ENCODE measurements around the gene SLC25A47. TPM values are rescaled to one million over a fixed set of nuclear protein-coding genes. Genes with fewer than 3 reads are reported as not detected.

SLC25A47 gene
- total RNA-seq, 1 experiment from 2014 or later = 0.13 TPM

- no CpG with 5 or more reads among the region's 2 CpGs for WGBS (ENCODE audit: extremely low coverage, insufficient read length, low lambda C conversion rate)
- Histone ChIP-seq H3K4ac (ENCODE audit: low read depth, low read length) (no peak overlapping the region), H2AK5ac (ENCODE audit: insufficient read length, low read length) (no peak overlapping the region), H3K23me2 (ENCODE audit: insufficient read length, low read depth, low read length, poor library complexity, severe bottlenecking) (peaks cover 16% of the 10 kb centered on the region), H3K18ac (ENCODE audit: insufficient read length, low read depth, low read length) (no peak overlapping the region), H2BK5ac (ENCODE audit: insufficient read length, low read length) (no peak overlapping the region), H4K5ac (ENCODE audit: insufficient read length, low read depth, low read length) (no peak overlapping the region), H3K79me1 (ENCODE audit: insufficient read depth, low read depth, low read length, poor library complexity, severe bottlenecking) (no peaks in the 10 kb centered on the region), H2BK15ac (ENCODE audit: low read depth, low read length) (no peak overlapping the region), H3K56ac (ENCODE audit: insufficient read length, low read depth, low read length) (no peak overlapping the region), H3K9ac (ENCODE audit: extremely low read depth, insufficient read length, low read length) (no peak overlapping the region), H3K79me2 (ENCODE audit: insufficient read depth, low read length) (no peaks in the 10 kb centered on the region), H2BK12ac (ENCODE audit: insufficient read length, low read depth, low read length) (no peak overlapping the region), H2AFZ (ENCODE audit: low read length) (no peak overlapping the region), H3K14ac (ENCODE audit: insufficient read depth, low read length) (no peak overlapping the region), H3K27me3 (ENCODE audit: insufficient read depth, low read length) (no peaks in the 10 kb centered on the region), H4K8ac (replicated peaks; ENCODE audit: insufficient read length, low read depth, low read length) (no peak overlapping the region), H3K4me1 (ENCODE audit: insufficient read depth, low read length) (peaks cover 7% of the 10 kb centered on the region; the same call in 1 of the 2 replicates), H4K91ac (ENCODE audit: insufficient read length, low read depth, low read length) (no peak overlapping the region), H3K27ac (ENCODE audit: insufficient read length, low read depth, low read length) (no peak overlapping the region), H4K20me1 (ENCODE audit: control insufficient read depth, insufficient read depth, insufficient read length) (no peaks in the 10 kb centered on the region), H2BK20ac (ENCODE audit: low read depth, low read length, poor library complexity, severe bottlenecking) (no peak overlapping the region), H3K4me2 (ENCODE audit: insufficient read depth, insufficient read length, low read length) (peak overlapping the region; percentile 77), H2BK120ac (ENCODE audit: low read depth, low read length, poor library complexity, severe bottlenecking) (no peak overlapping the region), H3K9me3 (ENCODE audit: control insufficient read depth, low read depth, low read length) (no peaks in the 10 kb centered on the region), H3T11ph (ENCODE audit: low read length) (no peak overlapping the region), H3K23ac (ENCODE audit: insufficient read length, low read depth, low read length) (no peak overlapping the region)
- DNase-seq = no peak
- peaks cover 0 to 2% of the 10 kb centered on the region in 2 experiments; a peak in 2 of 5 replicates for H3K9me3 Mint-ChIP-seq
- H3K27ac Mint-ChIP-seq = peak overlapping the region in 1 of 3 experiments; percentile 40; a peak in 2 of 7 replicates
- TF ChIP-seq CTCF (conservative IDR thresholded peaks at IDR 0.05) = no peak
- H3K4me3 Mint-ChIP-seq = peak overlapping the region; percentile 92 to 94
- no peaks in the 10 kb centered on the region for H3K27me3 Mint-ChIP-seq (ENCODE audit: low read depth)
- H3K36me3 Mint-ChIP-seq (ENCODE audit: insufficient read depth in 1 of 3, low read depth in 3 of 3) = peaks cover 8 to 20% (median 15%) of the 10 kb centered on the region in 3 experiments; a peak in 6 of 7 replicates
- H3K4me1 Mint-ChIP-seq = peaks cover 46 to 49% of the 10 kb centered on the region in 2 experiments
Observed at GRCh38 chr14:100374270-100374669, 51.1 kb downstream of the SLC25A47 start.
